DMS 273 (cell line): ENCODE measurements around the gene PABPC5.

Experiments
- DNase-seq: peaks from one replicate; lab custom pipeline; 2025; ENCODE audit not compliant: unreplicated experiment; lab: John Stamatoyannopoulos, UW

PABPC5 gene

DNA sequence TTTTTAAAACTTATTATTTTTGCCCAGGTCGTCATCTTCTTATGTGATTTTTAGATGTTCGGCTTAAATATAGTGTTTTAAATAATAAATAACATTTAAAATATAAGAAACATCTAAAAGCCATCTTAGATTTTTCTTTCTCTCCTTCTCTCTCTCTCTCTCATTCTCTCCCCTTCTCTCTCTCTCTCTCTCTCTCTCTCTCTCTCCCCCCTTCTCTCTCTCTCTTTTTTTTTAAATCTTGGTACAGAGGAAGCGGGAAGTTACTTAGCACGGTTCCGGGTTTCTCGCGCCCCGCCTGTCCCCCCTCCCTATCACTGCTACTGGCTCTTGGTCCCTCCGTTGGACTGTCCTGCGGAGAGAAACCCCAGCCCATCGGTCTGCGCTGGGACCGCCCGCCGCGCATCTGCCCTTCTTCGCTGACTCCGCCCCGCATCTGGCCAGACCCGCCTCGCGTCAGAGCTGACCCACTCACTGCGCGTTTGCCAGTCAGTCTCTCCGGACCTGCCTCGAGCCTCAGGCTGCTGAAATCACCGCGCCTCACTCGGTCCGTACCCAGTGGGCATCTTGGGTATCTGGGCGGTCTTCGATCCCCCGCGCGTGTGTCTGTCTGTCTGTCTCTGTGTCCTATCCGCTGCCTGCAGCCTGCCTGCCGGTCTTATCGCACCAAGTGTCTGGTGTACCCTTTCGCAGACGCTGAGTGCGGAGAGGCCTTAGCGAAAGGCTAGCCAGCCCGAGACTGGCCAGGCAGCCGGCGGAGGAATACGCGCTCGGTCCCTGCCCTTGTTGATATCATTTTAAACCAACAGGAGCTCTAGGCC is at the start of gene PABPC5:
PABPC5 (plus strand) TSS at position 489 of the 818 bp plus-strand sequence. CDS start 739 bp downstream, outside the sequence.
- peak; percentile 42 for DNase-seq

- DNase-seq: no peak
Observed at GRCh38 chrX:91389026-91389425, 45.6 kb upstream of the PABPC5 start.

DNA sequence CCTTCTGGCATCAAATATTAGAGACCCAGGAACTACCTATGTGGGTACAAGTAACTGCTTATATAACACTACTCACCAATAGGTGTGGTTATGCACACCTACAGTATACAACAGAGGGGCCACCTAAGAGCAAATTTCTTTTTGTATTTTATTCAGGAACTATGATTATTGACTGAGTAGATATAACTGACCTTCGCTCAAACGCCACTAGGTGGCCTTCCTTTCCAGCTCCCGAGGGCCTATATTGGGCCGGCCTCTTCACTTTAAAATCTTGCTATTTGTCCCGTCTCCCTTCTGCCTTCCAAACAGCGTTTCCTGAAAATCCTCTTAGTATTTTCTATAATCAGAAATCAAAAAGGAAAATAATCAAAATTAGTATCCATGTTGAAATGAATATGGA is 19.9 kb upstream of the PABPC5 start:
- DNase-seq: peak; percentile 52

- DNase-seq: no peak
Observed at GRCh38 chrX:91435395-91435794, 756 bp downstream of the PABPC5 start.
